Measurements from ENCODE around the gene CCNL1. TPM values are rescaled to one million over a fixed set of nuclear protein-coding genes. Genes with fewer than 3 reads are reported as not detected.
"Not testable (repeated sequence)": the region's sequence is repeated elsewhere in the genome, so short reads cannot be mapped to it uniquely, and the experiment has no call there.

Gene CCNL1
- total and polyA plus RNA-seq, 2 experiments from 2014 or later = 77.5 to 97.7 TPM

DNA sequence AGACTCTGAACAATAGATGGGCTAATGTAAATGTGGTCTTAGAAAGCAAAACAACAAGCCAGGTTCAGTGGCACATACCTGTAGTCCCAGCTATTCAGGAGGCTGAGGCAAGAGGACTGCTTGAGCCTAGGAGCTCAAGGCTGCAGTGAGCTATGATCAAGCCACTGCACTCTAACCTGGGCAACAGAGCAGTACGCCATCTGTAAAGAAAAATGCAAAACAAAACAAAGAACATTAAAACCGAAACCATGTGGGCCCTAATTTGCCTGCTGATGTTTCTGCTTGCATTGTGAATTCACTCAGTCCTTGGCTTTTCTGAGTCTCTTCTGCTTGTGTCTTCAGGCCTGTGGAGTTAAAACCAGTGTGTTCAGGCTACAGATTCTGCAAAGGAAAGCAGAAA, 56.7 kb downstream of the CCNL1 start:
- Histone ChIP-seq H3F3A (ENCODE audit: insufficient read depth) (peaks cover 12% of the 10 kb centered on the region), H3K4me2 (ENCODE audit: unreplicated experiment) (no peak overlapping the region), H3K9me3 (ENCODE audit: low read depth) (no peaks in the 10 kb centered on the region), H3K9me2 (ENCODE audit: insufficient read depth) (no peaks in the 10 kb centered on the region), H2AFZ (peak overlapping the region; percentile 36; the same call in 1 of the 2 replicates), H3K36me3 (ENCODE audit: low read depth) (no peaks in the 10 kb centered on the region), H3K27me3 (replicated peaks; ENCODE audit: insufficient read depth) (no peaks in the 10 kb centered on the region), H3K27ac (no peak overlapping the region), H3K4me1 (ENCODE audit: insufficient read depth) (peaks cover 17% of the 10 kb centered on the region), H3K4me3 (no peak overlapping the region), H4K20me1 (ENCODE audit: insufficient read depth) (no peaks in the 10 kb centered on the region), H3K9ac (no peak overlapping the region), H3K79me2 (ENCODE audit: insufficient read depth) (no peaks in the 10 kb centered on the region)
- WGBS, 2 experiments (ENCODE audit: low coverage in 1 of 2, low lambda C conversion rate in 2 of 2, missing lambda C conversion rate in 2 of 2) = 26 to 40% methylated on average over 2 of the region's 2 CpGs
- no peak for DNase-seq
- in situ Hi-C loops (cut with MboI) = no loop called here
- no peak for TF ChIP-seq EZH2 (IDR thresholded peaks at IDR 0.05; ENCODE audit: insufficient read depth, poor library complexity, severe bottlenecking)
- TF ChIP-seq EZH2phosphoT487 (IDR thresholded peaks at IDR 0.05; ENCODE audit: insufficient read depth, low read depth) = no peak

DNA sequence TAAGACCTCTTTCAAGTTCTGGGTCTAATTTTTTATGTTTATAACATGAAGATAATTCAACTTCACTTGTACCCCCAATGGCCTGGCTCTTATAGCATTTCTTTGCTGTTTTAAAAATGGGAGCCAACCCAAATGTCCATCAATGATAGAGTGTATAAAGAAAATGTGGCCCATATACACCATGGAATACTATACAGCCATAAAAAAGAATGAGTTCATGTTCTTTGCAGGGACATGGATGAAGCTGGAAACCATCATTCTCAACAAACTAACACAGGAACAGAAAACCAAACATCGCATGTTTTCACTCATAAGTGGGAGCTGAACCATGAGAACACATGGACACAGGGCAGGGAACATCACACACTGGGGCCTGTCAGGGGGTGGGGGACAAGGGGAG, 57.4 kb downstream of the CCNL1 start:
- peaks cover 24% of the 10 kb centered on the region for H3K4me1 ChIP-seq (ENCODE audit: insufficient read depth)
- H3K27me3 ChIP-seq (replicated peaks; ENCODE audit: insufficient read depth); DNase-seq; H3K27ac ChIP-seq; H3K9me3 ChIP-seq (ENCODE audit: low read depth); H2AFZ ChIP-seq; in situ Hi-C loops (cut with MboI); H3K4me3 ChIP-seq; H3K79me2 ChIP-seq (ENCODE audit: insufficient read depth); H3K9me2 ChIP-seq (ENCODE audit: insufficient read depth); H3K4me2 ChIP-seq (ENCODE audit: unreplicated experiment); H3K9ac ChIP-seq; H3K36me3 ChIP-seq (ENCODE audit: low read depth); H4K20me1 ChIP-seq (ENCODE audit: insufficient read depth): not testable (repeated sequence)
- WGBS, 2 experiments (ENCODE audit: low coverage in 1 of 2, low lambda C conversion rate in 2 of 2, missing lambda C conversion rate in 2 of 2) = 92 to 100% methylated on average over 1 of the region's 1 CpG
- peaks cover 19% of the 10 kb centered on the region for H3F3A ChIP-seq (ENCODE audit: insufficient read depth)

DNA sequence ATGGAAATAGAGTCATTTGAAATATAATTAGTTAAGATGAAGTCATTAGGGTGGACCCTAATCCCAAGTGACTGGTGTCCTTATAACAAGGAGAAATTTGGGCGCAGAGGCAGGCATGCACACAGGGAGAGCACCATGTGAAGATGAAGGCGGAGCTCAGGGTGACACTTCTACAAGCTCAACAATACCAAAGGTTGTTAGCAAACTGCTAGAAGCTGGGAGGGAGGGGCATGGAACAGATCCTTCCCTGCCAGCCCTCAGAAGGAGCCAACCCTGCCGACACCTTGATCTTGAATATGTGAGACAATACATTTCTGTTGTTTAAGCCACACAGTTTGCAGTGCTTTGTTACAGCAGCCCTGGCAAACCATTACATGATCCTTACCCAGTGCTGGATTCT, 57.8 kb downstream of the CCNL1 start:
- no peaks in the 10 kb centered on the region for H3K9me3 ChIP-seq (ENCODE audit: low read depth)
- no peaks in the 10 kb centered on the region for H3K79me2 ChIP-seq (ENCODE audit: insufficient read depth)
- 97 to 100% methylated on average over 3 of the region's 3 CpGs for WGBS, 2 experiments (ENCODE audit: low coverage in 1 of 2, low lambda C conversion rate in 2 of 2, missing lambda C conversion rate in 2 of 2)
- H3F3A ChIP-seq (ENCODE audit: insufficient read depth) = peaks cover 24% of the 10 kb centered on the region
- H3K4me3 ChIP-seq = no peak overlapping the region
- H3K27ac ChIP-seq = no peak overlapping the region
- TF ChIP-seq EZH2 (IDR thresholded peaks at IDR 0.05; ENCODE audit: insufficient read depth, poor library complexity, severe bottlenecking) (no peak), EZH2phosphoT487 (IDR thresholded peaks at IDR 0.05; ENCODE audit: insufficient read depth, low read depth) (no peak)
- no peaks in the 10 kb centered on the region for H3K9me2 ChIP-seq (ENCODE audit: insufficient read depth)
- no peaks in the 10 kb centered on the region for H4K20me1 ChIP-seq (ENCODE audit: insufficient read depth)
- no peak overlapping the region for H3K9ac ChIP-seq
- no peaks in the 10 kb centered on the region for H3K36me3 ChIP-seq (ENCODE audit: low read depth)
- DNase-seq = no peak
- H2AFZ ChIP-seq = no peak overlapping the region
- H3K27me3 ChIP-seq (replicated peaks; ENCODE audit: insufficient read depth) = no peaks in the 10 kb centered on the region
- H3K4me2 ChIP-seq (ENCODE audit: unreplicated experiment) = no peak overlapping the region
- peaks cover 26% of the 10 kb centered on the region for H3K4me1 ChIP-seq (ENCODE audit: insufficient read depth)
- in situ Hi-C loops (cut with MboI) = no loop called here

DNA sequence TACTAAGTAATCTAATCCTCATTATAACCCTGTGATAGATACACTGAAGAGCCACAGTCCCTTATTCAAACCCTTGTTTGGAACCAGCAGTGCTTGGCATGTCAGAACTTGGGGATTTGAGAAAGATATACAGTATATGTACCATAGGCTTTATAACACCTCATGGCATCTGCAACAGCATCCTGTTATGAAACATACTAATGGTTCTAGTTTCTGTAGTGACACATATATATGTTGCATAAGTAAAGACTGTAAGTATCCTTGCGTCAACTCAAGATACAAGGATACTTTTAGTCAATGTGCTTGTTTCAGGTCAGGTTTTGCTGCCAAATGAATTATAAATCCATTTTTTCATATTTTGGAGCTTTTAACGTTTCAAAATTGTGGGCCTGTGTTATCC, 58.5 kb downstream of the CCNL1 start:
- no peaks in the 10 kb centered on the region for H3K9me3 ChIP-seq (ENCODE audit: low read depth)
- H3F3A ChIP-seq (ENCODE audit: insufficient read depth) = peaks cover 25% of the 10 kb centered on the region
- no peak for DNase-seq
- no peaks in the 10 kb centered on the region for H3K36me3 ChIP-seq (ENCODE audit: low read depth)
- no peak overlapping the region for H2AFZ ChIP-seq
- TF ChIP-seq EZH2 (IDR thresholded peaks at IDR 0.05; ENCODE audit: insufficient read depth, poor library complexity, severe bottlenecking) (no peak), EZH2phosphoT487 (IDR thresholded peaks at IDR 0.05; ENCODE audit: insufficient read depth, low read depth) (no peak)
- no peaks in the 10 kb centered on the region for H3K9me2 ChIP-seq (ENCODE audit: insufficient read depth)
- no peak overlapping the region for H3K27ac ChIP-seq
- no peaks in the 10 kb centered on the region for H4K20me1 ChIP-seq (ENCODE audit: insufficient read depth)
- H3K4me1 ChIP-seq (ENCODE audit: insufficient read depth) = peaks cover 26% of the 10 kb centered on the region
- 67 to 80% methylated on average over 2 of the region's 2 CpGs for WGBS, 2 experiments (ENCODE audit: low coverage in 1 of 2, low lambda C conversion rate in 2 of 2, missing lambda C conversion rate in 2 of 2)
- H3K4me2 ChIP-seq (ENCODE audit: unreplicated experiment) = no peak overlapping the region
- in situ Hi-C loops (cut with MboI) = no loop called here
- no peak overlapping the region for H3K9ac ChIP-seq
- H3K4me3 ChIP-seq = no peak overlapping the region
- H3K27me3 ChIP-seq (replicated peaks; ENCODE audit: insufficient read depth) = no peaks in the 10 kb centered on the region
- no peaks in the 10 kb centered on the region for H3K79me2 ChIP-seq (ENCODE audit: insufficient read depth)

Data from GM23248 (cell line).